Endothelial cell (in vitro differentiated cells): ENCODE measurements around the gene IGF2BP2. TPM values are rescaled to one million over a fixed set of nuclear protein-coding genes. Genes with fewer than 3 reads are reported as not detected.

Source experiments
- DNase-seq: peaks from one replicate; pipeline ENCODE4 v3.0.0; 2021; ENCODE audit warnings: low spot score
- H3K27ac Mint-ChIP-seq: one replicate; pipeline ENCODE4 v1.8.0; 2021; ENCODE audit warnings: mixed read lengths, inconsistent platforms; ENCODE audit not compliant: unreplicated experiment
- H3K27me3 Mint-ChIP-seq: one replicate; pipeline ENCODE4 v1.8.0; 2021; ENCODE audit warnings: mild to moderate bottlenecking, moderate library complexity, mixed read lengths, inconsistent platforms; ENCODE audit not compliant: unreplicated experiment
- H3K36me3 Mint-ChIP-seq: one replicate; pipeline ENCODE4 v1.8.0; 2021; ENCODE audit warnings: mild to moderate bottlenecking, low read depth, mixed read lengths, inconsistent platforms; ENCODE audit not compliant: unreplicated experiment
- H3K4me1 Mint-ChIP-seq: one replicate; pipeline ENCODE4 v1.8.0; 2021; ENCODE audit warnings: mild to moderate bottlenecking, mixed read lengths, inconsistent platforms; ENCODE audit not compliant: unreplicated experiment
- H3K4me3 Mint-ChIP-seq: one replicate; pipeline ENCODE4 v1.8.0; 2021; ENCODE audit warnings: mild to moderate bottlenecking, mixed read lengths, inconsistent platforms; ENCODE audit not compliant: unreplicated experiment
- H3K9me3 Mint-ChIP-seq: one replicate; pipeline ENCODE4 v1.8.0; 2021; ENCODE audit warnings: mixed read lengths, inconsistent platforms; ENCODE audit not compliant: unreplicated experiment
- CTCF ChIP-seq: fragments of 200-600 bp; sonication (generic); IDR thresholded peaks from one replicate; pipeline ENCODE4 v1.5.0; 2021; ENCODE audit warnings: antibody characterized with exemption; ENCODE audit not compliant: unreplicated experiment
- total RNA-seq: library from RNA; stranded (reverse); fragmentation: NEBNext Ultra II Directional; extraction: Animal tissue kit (Norgen Biotek cat#: 25700); gene quantifications from one replicate; pipeline ENCODE4 v1.2.1, GENCODE V29; 2021; ENCODE audit not compliant: unreplicated experiment

The IGF2BP2 gene
- total RNA-seq, 1 donor from 2014 or later = 165 TPM

GRCh38 chr3:185711255-185711870 is 113.5 kb downstream of the IGF2BP2 start:
- Mint-ChIP-seq H3K27me3 (peaks cover 11% of the 10 kb centered on the region), H3K27ac (peak overlapping the region; percentile 93), H3K4me1 (peaks cover 65% of the 10 kb centered on the region), H3K4me3 (no peak overlapping the region), H3K9me3 (no peaks in the 10 kb centered on the region), H3K36me3 (no peaks in the 10 kb centered on the region)
- DNase-seq = no peak
- no peak for TF ChIP-seq CTCF

DNA sequence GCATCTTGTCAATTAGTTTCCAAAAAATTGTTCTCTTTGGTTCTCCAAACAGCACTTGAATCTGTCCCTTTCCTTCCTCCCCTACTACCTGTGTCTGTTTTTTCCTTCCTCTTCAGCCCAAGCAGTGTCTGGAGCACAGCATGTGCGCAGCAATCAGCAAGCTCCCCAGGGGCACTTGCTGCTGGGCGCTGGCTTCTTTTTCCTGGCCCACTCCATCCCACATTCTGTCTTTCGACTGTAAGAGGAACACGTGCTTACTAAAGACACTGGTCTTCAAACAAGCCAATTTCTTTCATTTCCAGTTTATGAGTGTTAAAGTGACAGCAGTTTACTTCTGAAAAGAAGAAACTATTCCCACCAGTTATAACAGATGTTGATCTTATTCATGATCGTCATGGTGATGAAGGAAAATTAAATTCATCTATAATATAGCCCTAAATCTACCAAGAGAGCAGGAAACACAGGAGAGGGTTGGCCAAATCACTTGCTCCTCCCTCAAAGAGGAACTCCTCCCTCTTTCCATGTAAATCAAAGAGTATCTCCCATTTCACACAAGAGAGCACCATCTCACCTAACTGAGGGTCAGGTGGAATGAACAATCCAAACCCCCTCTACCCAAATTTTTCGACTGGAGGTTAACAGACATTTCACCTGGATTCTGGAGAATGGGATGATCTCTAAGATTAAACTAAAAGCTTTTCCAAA is 115.4 kb downstream of the IGF2BP2 start:
- peaks cover 52% of the 10 kb centered on the region for H3K4me1 Mint-ChIP-seq
- no peaks in the 10 kb centered on the region for H3K9me3 Mint-ChIP-seq

DNA sequence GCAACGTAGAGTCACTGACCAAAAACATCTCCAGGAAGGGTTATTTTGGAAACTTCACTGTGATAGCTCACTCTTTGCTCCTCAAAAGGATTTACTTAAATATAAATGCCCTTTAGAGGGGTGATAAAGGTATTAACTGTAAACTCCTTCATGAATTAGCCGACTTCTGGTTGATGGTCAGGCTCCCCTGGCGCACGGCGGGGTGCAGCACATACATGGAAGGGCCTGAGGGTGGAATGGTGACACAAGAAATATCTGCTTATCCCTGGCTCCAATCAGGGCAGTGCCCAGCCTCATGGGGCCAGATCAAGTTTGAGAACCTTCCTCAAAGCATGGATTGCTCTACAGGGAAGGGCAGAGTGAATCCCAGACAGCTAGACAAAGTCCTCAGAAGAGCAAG is 116.5 kb downstream of the IGF2BP2 start:
- H3K27ac Mint-ChIP-seq = peak overlapping the region; percentile 83
- no peaks in the 10 kb centered on the region for H3K36me3 Mint-ChIP-seq
- H3K4me3 Mint-ChIP-seq = no peak overlapping the region
- H3K27me3 Mint-ChIP-seq = peaks cover 4% of the 10 kb centered on the region
- TF ChIP-seq CTCF = no peak
- peaks cover 59% of the 10 kb centered on the region for H3K4me1 Mint-ChIP-seq
- H3K9me3 Mint-ChIP-seq = no peaks in the 10 kb centered on the region
- no peak for DNase-seq

More for the DNA sequence above, 115.4 kb downstream of the IGF2BP2 start:
- peak overlapping the region; percentile 63 for H3K4me3 Mint-ChIP-seq
- no peak for TF ChIP-seq CTCF
- H3K36me3 Mint-ChIP-seq = no peaks in the 10 kb centered on the region
- H3K27me3 Mint-ChIP-seq = peaks cover 4% of the 10 kb centered on the region
- H3K27ac Mint-ChIP-seq = peak overlapping the region; percentile 78
- DNase-seq = no peak

GRCh38 chr3:185705498-185705897 is 119.3 kb downstream of the IGF2BP2 start:
- Mint-ChIP-seq H3K27ac (no peak overlapping the region), H3K4me1 (peaks cover 61% of the 10 kb centered on the region), H3K36me3 (no peaks in the 10 kb centered on the region), H3K27me3 (peaks cover 4% of the 10 kb centered on the region), H3K4me3 (no peak overlapping the region), H3K9me3 (no peaks in the 10 kb centered on the region)
- no peak for TF ChIP-seq CTCF
- DNase-seq = no peak
